ENCODE data around the gene FAM13C.

FAM13C gene

DNA sequence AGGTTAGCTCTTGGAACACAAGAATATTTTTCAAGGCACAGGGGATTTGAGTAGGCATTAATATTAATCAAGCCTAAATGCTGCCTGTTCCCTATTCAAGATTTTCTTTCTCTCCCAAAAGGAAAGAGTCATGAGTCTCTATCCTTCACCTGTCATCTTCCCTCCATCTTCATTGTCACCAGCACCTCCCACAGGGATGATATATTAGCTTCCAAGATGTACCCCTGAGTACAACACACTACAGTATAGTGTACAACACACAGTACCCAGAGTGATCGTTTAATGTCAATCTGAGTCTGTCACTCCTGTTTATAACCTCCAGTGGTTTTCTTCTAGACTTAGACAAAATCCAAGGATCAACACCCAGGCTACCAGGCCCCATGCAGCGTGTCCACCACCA, 50.1 kb downstream of the FAM13C start:
- no peak for TF ChIP-seq CTCF (IDR thresholded peaks at IDR 0.05)
- no peak overlapping the region for H3K4me2 ChIP-seq (ENCODE audit: low read length)
- no peaks in the 10 kb centered on the region for H3K9me3 ChIP-seq (ENCODE audit: control insufficient read depth, low read length)
- H2AFZ ChIP-seq: no peak overlapping the region
- no peak overlapping the region for H3K4me3 ChIP-seq (ENCODE audit: low read depth, low read length)
- H3K79me2 ChIP-seq: no peaks in the 10 kb centered on the region
- H3K4me1 ChIP-seq: no peaks in the 10 kb centered on the region
- no peak overlapping the region for H3K9ac ChIP-seq
- H3K27me3 ChIP-seq (ENCODE audit: control insufficient read depth, insufficient read depth, low read length): no peaks in the 10 kb centered on the region
- no peak overlapping the region for H3K27ac ChIP-seq
- no peaks in the 10 kb centered on the region for H3K36me3 ChIP-seq (ENCODE audit: control insufficient read depth, insufficient read depth, low read length)

GRCh38 chr10:59311025-59311424, 51.3 kb downstream of the FAM13C start:
- Histone ChIP-seq H2AFZ (no peak overlapping the region), H3K9me3 (ENCODE audit: control insufficient read depth, low read length) (no peaks in the 10 kb centered on the region), H3K4me2 (ENCODE audit: low read length) (no peak overlapping the region), H3K27ac (no peak overlapping the region), H3K4me1 (no peaks in the 10 kb centered on the region), H3K36me3 (ENCODE audit: control insufficient read depth, insufficient read depth, low read length) (no peaks in the 10 kb centered on the region), H3K9ac (no peak overlapping the region), H3K27me3 (ENCODE audit: control insufficient read depth, insufficient read depth, low read length) (no peaks in the 10 kb centered on the region), H3K4me3 (ENCODE audit: low read depth, low read length) (no peak overlapping the region), H3K79me2 (no peaks in the 10 kb centered on the region)
- TF ChIP-seq CTCF (IDR thresholded peaks at IDR 0.05): no peak

- Histone ChIP-seq H3K4me1 (no peaks in the 10 kb centered on the region), H3K79me2 (no peaks in the 10 kb centered on the region), H3K4me2 (ENCODE audit: low read length) (no peak overlapping the region), H2AFZ (no peak overlapping the region), H3K4me3 (ENCODE audit: low read depth, low read length) (no peak overlapping the region), H3K36me3 (ENCODE audit: control insufficient read depth, insufficient read depth, low read length) (no peaks in the 10 kb centered on the region), H3K9ac (no peak overlapping the region), H3K27ac (no peak overlapping the region), H3K9me3 (ENCODE audit: control insufficient read depth, low read length) (no peaks in the 10 kb centered on the region), H3K27me3 (ENCODE audit: control insufficient read depth, insufficient read depth, low read length) (no peaks in the 10 kb centered on the region)
- no peak for TF ChIP-seq CTCF (IDR thresholded peaks at IDR 0.05)
Measured at GRCh38 chr10:59310324-59310914, 51.9 kb downstream of the FAM13C start.

GRCh38 chr10:59304521-59305097, 57.7 kb downstream of the FAM13C start:
- no peaks in the 10 kb centered on the region for H3K27me3 ChIP-seq (ENCODE audit: control insufficient read depth, insufficient read depth, low read length)
- no peak for TF ChIP-seq CTCF (IDR thresholded peaks at IDR 0.05)
- no peak overlapping the region for H3K4me3 ChIP-seq (ENCODE audit: low read depth, low read length)
- no peak overlapping the region for H2AFZ ChIP-seq
- H3K36me3 ChIP-seq (ENCODE audit: control insufficient read depth, insufficient read depth, low read length): no peaks in the 10 kb centered on the region
- no peak overlapping the region for H3K9ac ChIP-seq
- no peaks in the 10 kb centered on the region for H3K9me3 ChIP-seq (ENCODE audit: control insufficient read depth, low read length)
- H3K27ac ChIP-seq: no peak overlapping the region
- no peak overlapping the region for H3K4me2 ChIP-seq (ENCODE audit: low read length)
- H3K4me1 ChIP-seq: peaks cover 3% of the 10 kb centered on the region
- H3K79me2 ChIP-seq: no peaks in the 10 kb centered on the region

- Histone ChIP-seq H3K4me3 (ENCODE audit: low read depth, low read length) (no peak overlapping the region), H2AFZ (no peak overlapping the region), H3K36me3 (ENCODE audit: control insufficient read depth, insufficient read depth, low read length) (no peaks in the 10 kb centered on the region), H3K27ac (no peak overlapping the region), H3K4me2 (ENCODE audit: low read length) (no peak overlapping the region), H3K4me1 (peaks cover 3% of the 10 kb centered on the region), H3K9me3 (ENCODE audit: control insufficient read depth, low read length) (no peaks in the 10 kb centered on the region), H3K27me3 (ENCODE audit: control insufficient read depth, insufficient read depth, low read length) (no peaks in the 10 kb centered on the region), H3K79me2 (no peaks in the 10 kb centered on the region), H3K9ac (no peak overlapping the region)
- no peak for TF ChIP-seq CTCF (IDR thresholded peaks at IDR 0.05)
Measured at GRCh38 chr10:59303018-59303417, 59.3 kb downstream of the FAM13C start.

Data from parathyroid adenoma (tissue), 2 donors.